Body of pancreas (tissue), 4 donors: ENCODE measurements around the gene KCNRG.
"Not testable (repeated sequence)": the region's sequence is repeated elsewhere in the genome, so short reads cannot be mapped to it uniquely, and the experiment has no call there.

ENCODE experiments used
- POLR2A ChIP-seq, 3 donors: fragments of 450-650 bp; IDR thresholded peaks; one replicate each; pipeline ENCODE4 v1.6.1; 2016; ENCODE audit warnings: antibody characterized with exemption in 3 of 3, mild to moderate bottlenecking in 2 of 3
- TF ChIP-seq, protein P1 (sequence below), 7 experiments: fragments of 450-650 bp in 4 of 7; fragments of 200-600 bp in 3 of 7; sonication (generic) in 3 of 7; IDR thresholded peaks; one replicate each; pipeline ENCODE4 v1.5.1; 2016 to 2019; ENCODE audit warnings: antibody characterized with exemption in 7 of 7

- TF ChIP-seq, protein P1, sequence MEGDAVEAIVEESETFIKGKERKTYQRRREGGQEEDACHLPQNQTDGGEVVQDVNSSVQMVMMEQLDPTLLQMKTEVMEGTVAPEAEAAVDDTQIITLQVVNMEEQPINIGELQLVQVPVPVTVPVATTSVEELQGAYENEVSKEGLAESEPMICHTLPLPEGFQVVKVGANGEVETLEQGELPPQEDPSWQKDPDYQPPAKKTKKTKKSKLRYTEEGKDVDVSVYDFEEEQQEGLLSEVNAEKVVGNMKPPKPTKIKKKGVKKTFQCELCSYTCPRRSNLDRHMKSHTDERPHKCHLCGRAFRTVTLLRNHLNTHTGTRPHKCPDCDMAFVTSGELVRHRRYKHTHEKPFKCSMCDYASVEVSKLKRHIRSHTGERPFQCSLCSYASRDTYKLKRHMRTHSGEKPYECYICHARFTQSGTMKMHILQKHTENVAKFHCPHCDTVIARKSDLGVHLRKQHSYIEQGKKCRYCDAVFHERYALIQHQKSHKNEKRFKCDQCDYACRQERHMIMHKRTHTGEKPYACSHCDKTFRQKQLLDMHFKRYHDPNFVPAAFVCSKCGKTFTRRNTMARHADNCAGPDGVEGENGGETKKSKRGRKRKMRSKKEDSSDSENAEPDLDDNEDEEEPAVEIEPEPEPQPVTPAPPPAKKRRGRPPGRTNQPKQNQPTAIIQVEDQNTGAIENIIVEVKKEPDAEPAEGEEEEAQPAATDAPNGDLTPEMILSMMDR (IDR thresholded peaks at IDR 0.05), result not testable (repeated sequence)
- not testable (repeated sequence) for TF ChIP-seq POLR2A (IDR thresholded peaks at IDR 0.05)
These were observed 47.1 kb downstream of the KCNRG start for GRCh38 chr13:50062336-50062735.
